DMS 273 (cell line): Measurements from ENCODE around the gene NOTCH2NLA.
"Not testable (repeated sequence)": the region's sequence is repeated elsewhere in the genome, so short reads cannot be mapped to it uniquely, and the experiment has no call there.

Experiments
- DNase-seq: peaks from one replicate; lab custom pipeline; 2025; ENCODE audit not compliant: unreplicated experiment; lab: John Stamatoyannopoulos, UW

The NOTCH2NLA gene

DNA sequence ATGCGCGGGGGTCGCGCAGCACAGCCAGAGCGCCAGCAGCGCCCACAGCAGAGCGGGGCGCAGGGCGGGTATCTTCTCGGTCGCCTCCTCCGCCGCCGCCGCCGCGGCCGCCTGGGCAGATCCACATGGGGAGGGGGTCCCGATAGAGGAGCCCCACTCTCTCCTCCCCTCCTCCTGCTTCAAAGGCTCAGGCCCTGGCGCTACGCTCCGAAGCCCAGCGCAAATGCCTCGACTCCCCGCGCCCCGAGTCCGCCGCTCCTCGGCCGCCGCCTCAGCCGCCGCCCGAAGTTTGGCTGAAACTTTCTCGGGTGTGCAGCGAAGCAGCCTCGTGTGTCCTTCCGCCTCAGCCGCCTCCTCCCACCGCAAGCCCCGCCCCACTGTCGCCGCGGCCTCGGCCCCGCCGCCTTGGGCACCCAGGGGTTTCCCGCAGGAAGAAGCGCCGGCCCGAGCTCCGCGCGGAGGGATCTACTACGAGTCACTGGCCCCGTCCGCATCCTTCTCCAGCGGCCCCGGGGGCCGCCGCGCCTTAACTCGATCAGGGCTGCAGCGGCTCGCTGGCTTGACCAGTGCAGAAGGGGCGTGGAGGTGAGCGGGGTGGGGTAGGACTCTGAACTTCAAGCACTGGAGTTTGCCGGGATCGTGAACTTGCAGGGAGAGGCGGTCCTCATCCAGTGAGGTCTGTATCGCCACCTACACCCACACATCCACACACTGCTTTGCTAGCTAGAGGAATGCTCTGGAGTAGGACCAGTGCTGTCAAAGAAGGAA lies at the start of gene NOTCH2NLA:
TSS of gene NOTCH2NLA (minus strand) at position 312 of the 768 bp plus-strand sequence. CDS start 39,684 bp downstream, outside the sequence.
- not testable (repeated sequence) for DNase-seq

DNA sequence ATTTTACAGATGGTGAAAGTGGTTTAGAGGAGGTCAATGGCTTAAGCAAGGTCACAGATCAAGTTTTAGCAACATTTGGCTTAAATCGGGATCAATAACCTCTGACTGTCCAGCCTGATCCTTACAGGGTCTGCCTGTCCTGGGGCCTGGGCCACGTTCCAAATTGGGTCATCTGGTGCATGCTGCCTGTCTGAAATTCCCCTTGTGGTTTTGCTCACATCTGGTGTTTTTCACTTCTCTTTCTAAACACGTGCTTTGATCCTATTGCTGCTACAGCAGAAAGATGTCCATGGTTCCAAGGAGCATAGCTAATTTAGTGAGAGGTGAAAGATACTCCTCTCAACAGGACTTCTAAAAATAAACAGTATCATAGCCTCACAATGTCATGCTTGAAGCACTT lies 49.5 kb upstream of the NOTCH2NLA start:
- DNase-seq, result not testable (repeated sequence)

DNA sequence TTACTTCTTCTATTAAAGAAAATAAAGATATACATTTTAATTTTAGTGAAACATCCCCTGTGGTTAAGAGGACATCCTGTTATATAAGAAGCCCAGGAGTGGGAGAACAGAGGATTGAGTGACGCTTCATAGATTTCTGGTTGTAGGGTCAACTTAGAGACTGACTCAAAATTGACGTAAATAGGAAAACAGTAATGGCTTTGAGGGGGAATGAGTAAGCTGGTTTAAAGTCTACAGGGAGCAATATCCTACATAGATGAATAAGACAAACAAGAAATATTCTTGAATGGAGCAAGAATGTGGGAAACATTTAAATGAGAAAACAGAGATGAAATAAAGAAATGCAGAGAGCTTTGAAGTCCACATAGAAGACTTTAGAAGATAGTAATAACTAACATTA lies 48.3 kb upstream of the NOTCH2NLA start:
- not testable (repeated sequence) for DNase-seq

DNA sequence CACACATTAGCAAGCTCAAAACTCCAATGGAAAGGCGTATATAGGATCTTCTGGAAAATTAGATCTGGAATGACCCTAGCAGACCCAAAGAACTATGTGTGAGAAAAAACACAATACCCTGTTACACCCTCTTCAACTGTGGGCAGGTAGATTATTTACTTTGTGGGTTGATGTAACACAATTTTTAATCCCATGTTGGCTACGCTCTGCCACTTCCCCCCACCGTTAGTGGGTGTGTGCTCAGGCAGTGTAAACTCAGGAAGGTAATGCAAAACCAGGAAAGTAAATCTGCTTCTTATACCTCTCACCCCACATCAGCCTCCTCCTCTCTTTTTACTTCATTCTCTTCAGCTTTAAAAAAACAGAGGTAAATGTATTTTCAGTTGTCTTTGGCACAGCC lies 45.3 kb upstream of the NOTCH2NLA start:
- not testable (repeated sequence) for DNase-seq

DNA sequence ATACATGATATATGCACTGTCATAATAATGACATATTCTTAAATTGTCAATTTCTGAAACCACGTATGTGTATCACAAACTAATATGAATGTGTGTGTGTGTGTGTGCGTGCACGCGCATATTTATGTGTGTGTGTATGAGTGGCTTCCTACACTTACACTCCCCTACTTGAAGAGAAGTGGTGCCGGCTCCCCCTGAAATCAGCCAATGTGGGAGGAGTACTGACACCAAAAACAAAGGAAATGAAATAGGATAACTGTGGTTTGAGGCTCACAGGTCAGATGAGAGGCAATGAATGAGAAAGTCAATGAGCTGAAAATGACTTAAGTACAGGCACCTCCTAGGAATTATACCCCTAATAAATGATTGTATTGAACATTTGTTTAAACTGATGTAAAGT lies 44.4 kb upstream of the NOTCH2NLA start:
- not testable (repeated sequence) for DNase-seq

DNA sequence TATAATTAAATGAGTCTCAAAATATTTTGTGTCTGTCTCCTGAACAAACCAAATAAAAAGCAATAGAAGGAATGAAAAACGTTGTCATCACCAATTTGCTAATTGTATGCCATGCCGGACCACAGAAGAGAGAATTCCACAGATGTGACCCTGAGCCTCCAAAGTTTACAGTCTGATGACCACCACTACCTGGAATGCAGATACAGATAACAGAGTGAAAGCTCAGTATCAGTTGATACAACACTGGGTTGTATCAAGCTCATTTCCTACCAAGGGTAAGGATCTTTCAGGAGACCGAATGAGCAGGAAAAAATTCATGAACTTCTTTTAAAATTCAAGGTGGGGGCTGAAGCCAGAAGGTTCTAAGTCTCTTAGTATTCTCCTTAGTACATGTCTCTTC lies 43.9 kb upstream of the NOTCH2NLA start:
- not testable (repeated sequence) for DNase-seq

DNA sequence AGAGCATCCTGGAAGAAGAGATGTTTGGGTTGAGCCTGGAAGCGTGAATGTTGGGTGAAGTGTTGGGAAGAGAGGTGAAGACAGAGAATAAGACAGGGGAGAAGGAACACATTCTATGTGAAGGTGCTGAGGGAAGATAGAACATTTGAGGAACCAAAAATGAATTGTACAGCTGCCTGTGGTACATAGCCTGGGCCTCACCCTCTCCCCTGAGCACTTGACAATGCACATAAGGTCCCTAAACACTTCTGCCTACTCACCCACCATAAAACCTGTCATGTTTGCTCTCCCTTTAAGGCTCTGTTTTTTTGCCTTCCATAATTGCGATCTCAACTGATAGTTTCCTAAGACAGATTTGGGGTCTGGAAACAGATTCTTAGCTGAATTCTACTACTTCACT lies 43.2 kb upstream of the NOTCH2NLA start:
- not testable (repeated sequence) for DNase-seq

DNA sequence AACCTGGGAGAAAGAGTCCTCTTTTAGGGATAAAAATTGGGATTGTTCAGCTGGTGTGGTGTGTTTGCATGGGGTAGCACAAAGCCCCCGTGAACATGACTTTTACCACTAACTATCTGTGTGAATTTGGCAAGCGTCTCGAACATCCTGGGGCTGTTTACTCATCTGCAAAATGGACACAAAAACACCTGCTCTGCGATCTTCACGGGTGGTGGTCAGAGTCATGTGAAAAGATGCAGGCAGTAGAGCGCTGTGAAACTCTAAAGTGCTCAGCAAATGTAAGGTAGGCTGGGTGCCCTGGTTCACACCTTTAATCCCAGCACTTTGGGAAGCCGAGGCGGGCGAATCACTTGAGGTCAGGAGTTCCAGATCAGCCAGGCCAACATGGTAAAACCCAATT lies 41.3 kb upstream of the NOTCH2NLA start:
- not testable (repeated sequence) for DNase-seq

DNA sequence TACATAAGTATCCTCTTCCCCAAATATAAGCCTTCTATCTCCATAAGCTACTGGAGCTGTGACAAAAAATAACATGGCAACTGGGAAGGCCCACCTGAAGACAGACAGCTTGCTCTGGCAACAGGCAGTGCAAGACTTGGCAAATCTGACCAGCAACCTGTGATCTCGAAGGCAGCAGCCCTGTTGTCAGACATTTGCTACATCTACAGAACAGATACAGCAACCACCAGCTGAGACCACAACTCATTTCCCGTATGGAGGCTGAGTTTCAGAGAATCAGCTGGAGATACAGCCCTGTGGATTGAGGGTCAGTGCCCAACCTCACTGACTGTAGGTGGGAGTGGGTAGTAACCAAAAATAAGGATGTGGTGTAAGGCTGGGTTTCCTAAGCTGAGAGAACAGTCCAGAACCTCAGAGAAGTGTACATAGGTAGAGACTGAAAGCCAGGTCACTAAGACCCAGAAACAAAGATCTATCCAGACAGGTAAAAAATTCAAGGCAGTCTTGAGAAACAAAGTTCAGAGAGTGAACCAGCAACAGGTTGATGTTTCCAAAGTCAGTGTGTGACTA lies 37.4 kb upstream of the NOTCH2NLA start:
- not testable (repeated sequence) for DNase-seq

DNA sequence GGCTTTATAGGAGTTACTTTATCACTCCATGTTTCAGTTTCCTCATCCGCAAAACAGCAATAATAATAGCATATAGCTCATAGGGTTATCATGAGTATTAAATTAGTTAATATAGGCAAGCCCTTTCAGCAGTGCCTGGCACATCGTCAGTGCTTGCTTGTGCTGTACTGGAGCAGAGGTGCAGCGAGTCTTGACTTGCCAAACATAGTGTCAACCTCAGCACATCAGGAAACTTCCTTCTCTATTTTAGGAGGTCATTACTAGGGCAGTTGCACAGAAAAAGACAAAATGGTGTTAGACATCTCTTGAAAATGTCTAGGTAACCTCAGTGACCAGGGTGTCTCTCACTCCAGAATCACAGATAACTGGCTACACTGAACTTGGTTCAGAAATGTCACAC lies 35.9 kb upstream of the NOTCH2NLA start:
- not testable (repeated sequence) for DNase-seq

DNA sequence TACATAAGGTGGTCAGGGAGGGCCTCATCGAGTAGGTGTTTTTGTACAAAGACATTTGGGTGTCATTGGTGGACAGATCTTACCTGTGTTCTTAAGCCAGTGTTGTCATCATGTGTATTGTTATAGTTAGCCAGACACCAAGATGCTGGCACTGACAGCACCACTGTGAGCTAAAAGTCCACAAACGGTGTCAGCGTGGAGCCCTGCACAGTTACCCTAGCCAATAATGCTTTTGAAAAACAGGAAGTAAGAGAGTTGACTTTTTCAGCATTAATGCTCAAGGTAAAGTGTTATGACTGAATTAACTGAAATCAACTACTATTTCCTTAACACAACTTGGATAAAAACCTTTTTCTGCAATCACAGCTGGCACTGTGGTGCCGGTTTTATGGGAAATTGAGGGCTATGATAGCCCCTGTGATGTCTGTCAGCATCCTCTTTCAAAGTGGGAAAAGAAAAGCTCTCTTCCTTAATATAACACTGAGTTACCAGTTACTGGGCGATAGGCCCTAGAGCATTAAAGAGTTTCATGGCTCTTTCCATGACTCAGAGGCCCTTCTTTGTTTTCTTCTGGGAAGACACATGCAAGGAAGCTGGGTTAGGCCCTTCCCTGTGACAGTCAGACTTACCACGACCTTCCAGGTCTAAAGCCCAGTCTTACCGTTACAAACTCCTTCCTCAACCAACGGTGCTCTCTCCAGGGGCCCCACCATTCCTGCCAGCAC lies 31.3 kb upstream of the NOTCH2NLA start:
- DNase-seq, result not testable (repeated sequence)

DNA sequence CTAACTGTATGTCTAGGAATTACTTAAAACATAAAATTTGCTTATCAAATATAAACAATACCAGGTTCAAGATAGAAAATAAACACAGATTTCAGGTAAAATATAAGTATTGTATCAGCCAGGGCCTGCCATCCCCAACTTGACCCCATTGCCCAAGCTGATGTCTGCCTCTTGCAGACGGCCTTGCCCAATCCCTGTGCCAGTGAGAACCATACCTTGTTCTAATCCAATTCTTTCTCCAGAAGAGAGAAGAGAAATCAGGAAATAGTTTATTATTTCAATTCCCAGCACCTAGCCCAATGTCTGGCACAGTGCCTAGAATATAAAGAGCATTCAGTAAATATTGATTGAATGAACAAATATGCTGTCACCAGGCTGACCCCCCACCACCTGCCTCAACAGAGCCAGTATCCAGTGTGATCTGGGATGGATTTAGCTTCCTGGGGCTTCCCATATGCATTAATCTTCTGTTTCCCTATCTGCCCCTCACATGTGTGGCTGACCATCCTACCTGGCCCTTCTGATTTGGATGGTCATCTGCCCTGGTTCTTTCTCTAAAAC lies 29.3 kb upstream of the NOTCH2NLA start:
- DNase-seq, result not testable (repeated sequence)

DNA sequence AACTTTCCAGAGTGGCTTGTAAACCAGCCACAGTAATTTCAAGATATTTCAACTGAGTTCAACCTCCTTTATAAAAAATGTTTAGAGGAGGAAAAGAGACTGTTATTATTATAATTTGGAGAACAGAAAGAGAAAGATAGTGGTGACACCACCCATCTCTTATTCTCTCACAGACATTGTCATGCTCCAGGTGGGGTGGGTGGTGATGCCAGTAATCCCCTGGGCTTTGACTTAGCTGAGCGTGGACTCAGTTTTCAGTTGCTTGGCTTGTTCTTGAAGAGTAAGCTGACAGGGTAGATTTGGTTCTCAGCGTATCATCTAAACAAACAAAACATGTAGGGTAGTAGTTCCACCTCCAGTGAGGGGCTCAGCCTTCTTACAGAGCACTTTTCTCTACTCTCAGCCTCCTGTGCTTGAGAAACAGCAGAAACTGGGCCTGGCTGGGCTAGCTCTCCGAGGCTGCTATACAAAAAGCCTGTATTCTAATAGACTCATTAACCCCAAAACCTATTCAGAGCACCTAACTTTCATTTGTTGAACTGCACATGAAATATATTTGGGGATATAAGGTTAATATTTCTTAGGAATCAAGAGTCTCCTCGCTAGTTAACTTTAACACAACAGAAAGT lies 25.9 kb upstream of the NOTCH2NLA start:
- not testable (repeated sequence) for DNase-seq

DNA sequence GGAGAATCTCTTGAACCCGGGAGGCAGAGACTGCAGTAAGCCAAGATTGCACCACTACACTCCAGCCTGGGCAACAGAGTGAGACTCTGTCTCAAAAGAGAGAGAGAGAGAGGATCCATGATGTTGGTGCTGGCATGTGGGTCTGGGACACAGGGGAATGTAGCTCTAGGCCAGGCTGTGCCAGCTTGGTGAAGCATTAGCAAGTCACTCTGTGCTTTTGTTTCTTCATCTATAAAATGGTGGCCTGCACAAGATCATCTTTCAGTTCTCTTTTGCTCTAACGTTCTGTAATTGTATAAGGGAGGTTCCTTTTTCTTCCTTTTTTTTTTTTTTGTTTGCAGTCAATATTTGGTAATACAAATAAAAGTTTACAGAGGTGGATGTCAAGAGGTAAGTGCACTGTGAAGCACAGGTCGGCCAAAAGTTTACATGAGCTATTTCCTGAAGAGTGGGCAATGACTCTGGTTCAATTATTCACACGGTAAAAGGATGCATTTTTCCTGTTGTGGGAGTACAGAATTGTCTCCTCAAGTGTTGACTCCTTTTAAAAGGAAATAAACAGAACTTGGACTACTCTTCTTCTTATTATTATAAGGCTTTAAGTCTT lies 24.5 kb upstream of the NOTCH2NLA start:
- not testable (repeated sequence) for DNase-seq

DNA sequence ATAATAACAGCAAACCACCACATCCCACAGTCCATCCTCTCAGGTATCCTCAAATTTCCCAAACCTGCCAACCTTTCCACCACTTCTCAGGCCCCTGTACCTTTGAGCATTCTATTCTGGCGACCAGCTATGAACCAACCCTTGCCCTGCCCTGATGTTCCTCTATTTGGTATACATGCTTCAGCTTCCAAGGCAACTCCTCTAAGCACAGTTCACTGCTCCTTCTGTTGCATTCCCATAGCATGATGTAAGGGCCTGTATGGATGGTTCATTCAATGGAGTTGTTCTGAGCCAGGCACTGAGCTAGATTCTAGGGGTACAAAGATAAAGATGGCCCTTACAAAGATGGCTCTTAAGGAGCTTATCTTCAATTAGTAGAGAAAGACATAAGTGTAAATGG lies 22.7 kb upstream of the NOTCH2NLA start:
- DNase-seq, result not testable (repeated sequence)

DNA sequence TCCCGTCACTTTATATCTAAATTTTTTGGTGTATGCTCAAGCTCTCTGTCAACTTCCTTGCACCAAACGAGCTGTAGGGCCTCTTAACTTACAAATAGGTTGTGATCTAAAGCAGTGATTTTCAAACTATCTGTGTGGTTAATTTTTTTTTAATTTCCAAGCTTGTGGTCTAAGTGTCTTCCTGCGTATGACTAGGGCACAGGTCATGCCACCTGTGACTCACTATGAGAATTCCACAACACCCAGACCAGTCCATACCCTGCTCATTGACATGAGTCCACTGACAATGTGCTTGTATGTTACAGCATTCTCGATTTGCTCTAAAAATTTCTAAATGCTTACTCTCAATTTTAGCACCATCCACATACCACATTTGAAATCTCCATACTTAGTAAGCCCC lies 19.8 kb upstream of the NOTCH2NLA start:
- not testable (repeated sequence) for DNase-seq

DNA sequence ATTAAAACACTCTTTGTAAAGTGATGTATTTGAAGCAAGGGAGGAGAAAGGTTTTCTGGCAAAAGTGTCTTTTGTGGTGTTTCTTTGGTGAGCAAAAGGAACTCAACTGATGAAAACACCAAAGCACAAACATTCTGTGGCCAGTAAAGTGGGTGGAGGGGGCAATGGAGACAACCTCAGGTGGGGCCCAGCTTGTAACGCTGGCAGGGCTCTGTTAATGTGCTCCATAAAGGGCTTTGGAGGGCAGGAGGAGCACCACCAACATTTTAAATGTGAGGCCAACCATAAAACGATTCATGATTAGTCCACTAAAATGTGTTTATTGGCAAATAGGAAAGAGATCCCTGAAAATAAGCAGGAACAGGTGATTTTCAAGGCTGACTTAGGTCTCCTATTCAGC lies 7.8 kb upstream of the NOTCH2NLA start:
- not testable (repeated sequence) for DNase-seq

DNA sequence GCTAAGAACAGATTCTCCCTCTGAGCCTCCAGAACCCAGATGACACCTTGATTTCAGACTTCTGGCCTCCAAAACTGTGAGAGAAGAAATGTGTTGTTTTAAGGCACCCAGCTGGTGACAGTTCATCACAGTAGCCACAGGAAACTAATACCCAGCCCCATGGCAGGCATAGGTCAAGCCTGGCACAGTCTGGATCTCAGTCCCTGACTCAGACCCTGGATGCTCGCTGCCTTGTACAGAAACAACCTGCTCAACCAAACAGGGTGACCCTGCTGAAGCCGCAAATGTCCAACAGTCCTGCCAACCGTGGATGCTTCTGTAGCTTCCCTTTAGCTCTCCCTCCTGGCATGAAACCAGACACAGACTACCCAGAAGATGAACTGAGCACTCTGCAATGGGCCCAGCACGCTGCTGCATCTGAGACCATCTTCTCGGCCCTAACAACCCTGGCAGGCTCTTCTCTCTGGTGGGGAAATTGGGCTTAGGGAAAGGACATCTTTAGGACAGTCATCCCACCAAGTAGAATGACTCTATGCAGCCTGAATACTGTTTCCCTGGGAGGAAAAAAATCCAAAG lies 7.3 kb upstream of the NOTCH2NLA start:
- DNase-seq, result not testable (repeated sequence)

DNA sequence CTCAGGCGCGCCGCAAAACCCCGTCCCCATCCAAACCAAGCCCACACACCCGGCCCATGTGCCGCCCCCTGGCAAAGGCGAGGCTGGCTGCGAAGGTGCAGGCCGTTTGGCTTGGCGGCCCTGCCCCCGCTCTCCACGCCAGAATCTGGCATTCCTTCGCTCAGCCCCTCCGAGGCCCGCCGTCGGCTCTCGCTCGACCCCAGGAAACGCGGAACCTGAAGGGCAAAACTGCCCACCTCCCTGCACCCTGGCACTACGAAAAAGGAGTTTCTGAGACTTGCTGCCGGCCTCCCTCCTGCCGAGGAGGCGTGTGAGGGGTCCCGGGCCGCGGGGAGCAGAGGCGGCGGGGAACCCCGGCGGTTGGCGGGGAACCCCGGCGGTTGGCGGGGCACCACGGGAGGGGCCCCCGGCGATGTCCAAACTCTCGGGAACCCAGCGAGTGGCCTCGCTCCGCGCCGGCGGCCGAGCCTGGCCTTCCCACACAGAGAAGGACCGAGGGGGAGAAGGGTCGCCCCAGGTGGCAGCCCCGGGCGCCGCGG lies 608 bp downstream of the NOTCH2NLA start:
- DNase-seq, result not testable (repeated sequence)

DNA sequence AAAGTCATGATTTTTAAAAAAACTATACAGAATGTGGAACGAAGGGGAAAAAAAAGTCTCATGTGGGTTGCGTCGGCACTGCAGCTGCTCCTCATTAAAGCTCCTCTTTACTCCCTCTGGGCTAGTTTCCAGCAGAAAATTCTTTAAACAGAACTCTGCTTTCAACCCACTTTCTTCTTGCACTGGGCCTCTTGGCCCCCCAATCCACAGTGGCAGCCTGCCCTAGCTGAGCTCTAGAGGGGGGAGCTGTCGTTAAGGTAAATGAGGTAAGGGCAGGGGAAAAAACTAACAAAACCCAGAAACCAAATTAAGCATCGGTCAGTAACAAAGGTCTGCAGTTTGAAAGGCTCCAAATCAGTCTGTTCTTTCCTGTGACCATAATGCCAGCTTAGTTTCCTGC lies 54.3 kb downstream of the NOTCH2NLA start:
- not testable (repeated sequence) for DNase-seq
